NCI-H1417 treated with DMSO at 0.1 percent for 48 hours (cell line): ENCODE results near the gene MEIS2.

ENCODE experiments used
- DNase-seq: peaks from one replicate; lab custom pipeline; 2025; lab: John Stamatoyannopoulos, UW

MEIS2 gene

DNA sequence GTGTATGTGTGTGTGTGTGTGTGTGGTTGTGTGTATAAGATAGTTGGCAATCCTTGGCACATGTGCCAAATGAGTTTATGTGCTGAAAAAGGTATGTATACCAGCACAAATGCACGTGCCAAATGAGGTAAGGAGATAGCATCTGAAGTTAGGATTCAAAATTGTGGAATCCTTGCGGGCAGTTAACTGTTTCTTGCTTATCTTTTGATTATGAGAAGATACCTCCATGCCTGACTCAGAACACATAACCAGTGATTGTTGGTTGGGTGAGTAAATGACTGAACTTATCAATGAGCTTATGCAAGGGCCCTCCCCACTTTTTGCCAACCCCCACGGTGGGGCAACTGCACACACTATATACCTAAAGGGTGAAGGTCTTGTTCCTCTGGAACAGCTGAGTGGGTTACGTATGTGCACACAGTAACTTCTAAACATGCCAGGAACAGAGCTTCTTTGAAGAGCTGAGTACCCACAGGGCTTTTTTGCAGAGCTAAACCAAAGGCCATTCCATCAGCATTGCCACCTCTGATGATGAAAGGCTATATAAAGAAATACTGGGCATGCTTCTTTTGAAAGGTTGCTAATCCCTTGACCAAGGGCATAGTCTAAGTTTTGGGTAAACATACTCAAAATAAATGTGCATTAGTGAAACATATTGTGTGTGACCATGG is 60.1 kb downstream of the MEIS2 start:
- DNase-seq, result no peak

DNA sequence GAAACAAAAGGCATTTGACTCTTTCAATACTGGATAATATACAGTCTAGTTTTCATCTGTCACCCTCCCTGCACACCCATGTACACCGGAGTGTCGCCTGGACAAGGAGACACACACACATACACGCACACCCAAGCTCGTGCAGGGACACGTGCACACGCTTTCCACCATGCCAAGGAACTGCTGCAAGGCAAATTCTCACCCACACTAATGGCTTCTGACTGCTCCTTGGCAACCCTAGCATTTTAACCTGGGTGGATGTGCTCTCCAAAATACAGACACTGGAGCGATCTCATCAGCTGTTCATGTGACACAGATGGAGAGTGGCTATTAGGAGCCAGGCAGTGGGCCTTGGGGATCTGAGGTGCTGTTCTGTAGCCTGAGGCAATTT is 61.6 kb downstream of the MEIS2 start:
- no peak for DNase-seq

DNA sequence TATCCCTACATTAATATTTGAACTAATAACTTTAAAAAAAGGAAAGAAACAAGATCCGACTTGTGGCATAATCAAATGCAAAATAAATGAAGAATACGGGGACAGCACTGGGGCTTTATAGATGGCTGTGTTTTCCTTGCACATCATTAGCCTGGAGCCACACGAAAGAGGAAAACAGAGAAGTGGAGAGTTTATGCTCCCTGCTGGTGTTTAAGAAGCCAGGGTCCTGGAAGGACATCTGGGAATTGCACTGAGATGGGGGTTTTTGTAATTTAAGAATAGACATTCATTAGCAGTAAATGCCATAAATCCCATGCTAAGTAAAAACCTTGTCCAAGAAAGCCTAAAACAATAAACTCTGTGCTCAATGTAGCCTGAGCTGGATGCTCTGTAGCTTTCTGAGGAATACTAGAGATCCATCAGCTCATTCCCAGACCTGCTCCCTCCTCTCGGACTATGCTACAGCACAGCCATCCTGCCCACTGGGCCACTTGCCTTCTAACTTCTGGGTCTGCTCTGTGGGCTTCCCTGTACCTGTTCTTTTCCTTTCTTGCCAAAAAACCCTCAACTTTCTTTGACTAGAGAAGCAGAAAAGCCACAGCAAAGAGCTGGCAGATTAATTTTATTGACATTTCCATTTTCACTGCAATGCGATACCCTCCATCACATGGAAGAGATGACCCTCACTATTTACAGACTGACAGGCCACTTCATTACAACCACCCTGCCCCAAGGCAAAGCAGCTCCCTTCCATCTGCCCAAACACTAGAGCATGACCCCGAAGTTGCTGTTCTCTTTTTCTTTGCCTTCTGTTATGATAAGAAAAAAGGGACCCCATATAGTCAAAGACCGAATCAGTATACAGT is 62.3 kb downstream of the MEIS2 start:
- DNase-seq, result no peak

DNA sequence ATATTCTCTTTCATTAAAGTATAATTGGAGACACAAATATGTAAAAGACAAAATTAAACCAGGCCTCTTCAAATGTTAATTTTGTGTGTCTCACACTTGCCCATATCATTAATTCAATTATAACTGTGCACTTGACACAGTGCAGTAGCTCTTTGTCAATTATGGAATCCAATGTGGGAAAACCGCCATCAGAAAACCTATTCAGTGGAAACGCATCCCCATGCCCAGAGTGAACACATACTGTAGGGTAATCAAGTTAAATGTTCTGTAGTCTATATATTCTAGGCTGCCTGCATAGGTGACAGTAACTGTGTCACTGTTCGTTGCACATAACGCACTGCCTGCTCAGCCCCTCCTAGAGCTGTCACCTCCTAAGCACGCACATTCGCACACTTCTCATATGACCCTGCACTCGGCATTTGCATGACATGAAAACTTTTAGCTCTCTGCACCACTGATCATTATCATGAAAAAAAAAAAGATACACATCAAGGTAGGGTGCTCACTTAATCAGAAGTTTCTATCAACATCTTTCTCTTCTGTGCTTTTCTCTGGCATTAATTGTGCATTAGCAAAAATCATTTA is 63.2 kb downstream of the MEIS2 start:
- DNase-seq, result no peak

DNA sequence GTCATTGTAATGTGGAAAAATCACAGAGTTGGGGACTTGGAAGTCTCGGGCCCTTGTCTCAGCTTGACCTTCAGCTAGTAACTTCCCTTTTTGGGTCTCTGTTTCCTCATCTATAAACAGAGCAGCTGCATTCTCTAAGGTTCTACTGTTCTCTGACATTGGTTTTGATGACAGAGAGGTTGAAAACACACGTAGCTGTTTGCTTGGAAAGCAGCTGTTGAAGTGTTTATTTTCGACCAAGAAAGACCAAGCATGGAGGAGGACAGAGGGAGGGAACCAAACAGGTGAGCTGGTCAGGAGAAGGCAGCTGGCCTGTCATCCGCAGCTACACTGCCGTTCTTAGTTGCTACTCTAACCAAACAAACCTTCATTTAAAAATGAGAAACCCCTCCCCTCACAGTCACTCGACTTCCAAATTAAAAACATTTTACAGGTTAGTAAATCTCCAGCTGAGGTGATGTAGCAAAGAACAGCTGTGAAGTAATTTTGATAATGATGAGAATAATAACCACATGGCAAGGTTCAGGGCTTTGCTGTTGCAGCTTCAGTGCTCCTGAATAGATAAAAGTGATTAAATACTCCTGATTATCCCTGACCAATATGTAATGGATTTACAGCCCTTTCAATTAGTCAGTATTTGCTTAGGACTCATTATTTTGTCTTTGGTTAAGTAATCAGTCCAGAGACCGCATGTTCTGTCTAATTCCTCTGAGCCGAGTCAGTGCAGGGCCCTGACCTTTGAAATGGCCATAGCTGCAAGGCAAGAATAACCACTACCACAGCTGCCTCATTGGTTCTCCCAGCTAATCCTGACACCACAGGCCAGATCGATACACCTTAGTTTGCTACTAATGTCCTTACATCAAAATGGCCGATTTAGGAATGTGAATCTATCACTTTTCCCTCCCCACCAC is 65.3 kb downstream of the MEIS2 start:
- peak; percentile 94 for DNase-seq

DNA sequence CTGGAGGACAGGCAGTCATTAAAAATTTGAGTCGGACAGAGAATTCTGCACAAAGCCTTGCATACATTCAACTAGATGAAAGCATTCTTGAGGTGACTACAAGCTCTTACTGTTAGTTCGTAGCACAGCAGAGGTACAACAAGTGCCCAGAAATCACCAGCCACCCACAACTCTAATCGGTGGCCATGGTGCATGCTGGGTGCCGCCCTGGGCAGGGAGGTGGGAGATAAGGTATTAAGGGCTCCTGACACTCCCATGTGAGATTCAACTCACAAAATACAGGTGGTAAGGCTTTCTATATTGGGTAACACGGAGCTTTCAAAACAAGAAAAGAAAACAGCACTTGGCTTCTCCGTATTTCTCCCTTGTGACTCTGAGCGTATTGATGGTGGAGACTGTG is 66.0 kb downstream of the MEIS2 start:
- DNase-seq, result no peak

DNA sequence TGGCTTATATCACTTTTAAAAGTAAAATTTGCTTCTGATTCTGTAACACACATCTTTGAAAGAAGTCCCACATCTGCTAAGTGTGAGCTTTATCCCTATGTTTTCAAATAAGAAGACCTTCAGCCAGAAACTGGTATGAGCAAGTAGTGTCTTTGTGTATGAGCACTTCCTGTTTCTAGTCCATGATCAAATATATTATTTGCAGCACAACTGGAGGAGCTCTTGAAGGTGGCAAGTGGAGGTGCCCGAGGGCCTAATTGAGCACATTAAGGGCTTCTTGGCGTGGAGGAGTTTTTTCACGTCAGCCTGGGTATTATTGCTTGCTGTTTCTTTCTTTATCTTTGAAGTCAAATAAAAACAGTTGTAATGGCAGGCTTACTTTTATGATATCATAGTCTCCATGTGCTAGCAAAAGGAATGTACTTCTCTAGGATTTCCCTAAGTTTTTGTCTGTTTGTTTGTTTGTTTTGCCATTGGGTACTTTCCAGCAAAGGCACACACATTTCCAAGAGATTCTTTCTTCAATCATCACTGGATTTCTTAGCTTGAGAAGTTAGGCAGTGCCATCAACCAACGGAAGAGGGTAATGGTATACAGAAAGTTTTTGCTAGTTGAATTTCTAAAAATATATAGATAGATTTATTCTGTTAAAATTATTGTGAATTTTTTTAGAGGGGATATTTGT is 68.1 kb downstream of the MEIS2 start:
- DNase-seq, result no peak

DNA sequence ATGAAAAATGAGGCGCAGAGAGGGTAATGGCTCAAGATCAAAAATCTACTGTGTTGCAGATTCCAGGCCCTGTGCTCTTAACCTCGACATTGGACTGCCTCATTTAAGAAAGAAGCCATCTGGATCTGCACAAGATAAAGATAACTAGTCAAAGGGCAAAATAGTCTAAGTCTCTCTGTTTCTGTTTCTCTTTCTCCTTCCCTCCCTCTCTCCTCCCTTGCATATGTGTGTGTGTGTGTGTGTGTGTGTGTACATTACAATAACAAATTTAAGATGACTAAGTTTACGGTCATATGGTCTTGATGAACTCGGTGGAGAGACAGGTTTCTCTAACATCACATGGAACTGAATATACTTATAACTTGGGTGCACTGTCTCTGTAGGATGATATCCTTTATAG is 69.2 kb downstream of the MEIS2 start:
- DNase-seq, result no peak

DNA sequence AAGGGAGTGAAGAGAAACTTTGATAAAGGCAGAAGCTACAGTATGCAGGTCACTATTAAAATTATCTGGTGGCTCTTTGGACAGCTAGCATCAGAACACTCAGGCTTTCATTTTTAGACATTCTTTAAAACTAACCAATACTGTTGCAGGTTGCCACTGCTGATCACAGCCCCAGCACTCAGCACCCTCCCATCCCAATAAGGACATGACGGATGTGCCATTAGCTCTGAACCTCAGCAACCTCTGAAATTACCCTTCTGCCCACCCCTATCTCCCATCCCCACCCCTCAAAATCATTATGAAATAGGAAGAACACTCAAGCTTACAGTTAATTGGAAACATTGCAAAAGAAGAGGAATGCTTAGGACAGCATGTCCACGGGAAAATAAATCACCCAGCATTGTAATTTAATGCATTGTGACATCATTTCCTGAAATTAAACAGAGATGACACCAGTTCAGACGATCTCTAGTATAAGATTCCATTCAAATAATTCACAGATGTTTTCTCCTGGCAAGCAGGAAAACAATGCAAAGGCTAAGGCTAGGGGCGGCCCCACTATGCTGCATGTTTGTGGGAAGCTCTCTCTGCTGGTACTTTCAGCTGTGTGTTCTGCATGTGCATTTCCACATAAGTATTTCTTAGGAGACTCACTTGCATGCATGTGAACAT is 71.6 kb downstream of the MEIS2 start:
- DNase-seq, result no peak

DNA sequence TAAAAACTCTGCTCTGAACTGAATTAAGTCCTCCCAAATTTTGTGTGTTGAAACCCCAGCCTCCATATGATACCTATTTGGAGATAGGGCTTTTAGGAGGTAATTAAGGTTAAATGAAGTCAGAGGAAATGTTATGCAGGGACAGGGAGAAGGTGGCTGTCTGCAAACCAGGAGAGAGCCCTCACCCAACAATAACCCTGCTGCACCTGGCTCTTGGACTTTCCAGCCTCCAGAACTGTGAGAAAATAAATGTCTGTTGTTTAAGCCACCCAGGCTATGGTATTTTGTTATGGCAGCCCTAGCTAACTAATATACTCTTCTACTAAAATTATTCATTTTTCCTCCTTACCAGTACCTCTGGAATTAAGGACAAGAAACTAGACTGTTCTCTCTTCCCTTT is 79.5 kb downstream of the MEIS2 start:
- DNase-seq, result no peak

DNA sequence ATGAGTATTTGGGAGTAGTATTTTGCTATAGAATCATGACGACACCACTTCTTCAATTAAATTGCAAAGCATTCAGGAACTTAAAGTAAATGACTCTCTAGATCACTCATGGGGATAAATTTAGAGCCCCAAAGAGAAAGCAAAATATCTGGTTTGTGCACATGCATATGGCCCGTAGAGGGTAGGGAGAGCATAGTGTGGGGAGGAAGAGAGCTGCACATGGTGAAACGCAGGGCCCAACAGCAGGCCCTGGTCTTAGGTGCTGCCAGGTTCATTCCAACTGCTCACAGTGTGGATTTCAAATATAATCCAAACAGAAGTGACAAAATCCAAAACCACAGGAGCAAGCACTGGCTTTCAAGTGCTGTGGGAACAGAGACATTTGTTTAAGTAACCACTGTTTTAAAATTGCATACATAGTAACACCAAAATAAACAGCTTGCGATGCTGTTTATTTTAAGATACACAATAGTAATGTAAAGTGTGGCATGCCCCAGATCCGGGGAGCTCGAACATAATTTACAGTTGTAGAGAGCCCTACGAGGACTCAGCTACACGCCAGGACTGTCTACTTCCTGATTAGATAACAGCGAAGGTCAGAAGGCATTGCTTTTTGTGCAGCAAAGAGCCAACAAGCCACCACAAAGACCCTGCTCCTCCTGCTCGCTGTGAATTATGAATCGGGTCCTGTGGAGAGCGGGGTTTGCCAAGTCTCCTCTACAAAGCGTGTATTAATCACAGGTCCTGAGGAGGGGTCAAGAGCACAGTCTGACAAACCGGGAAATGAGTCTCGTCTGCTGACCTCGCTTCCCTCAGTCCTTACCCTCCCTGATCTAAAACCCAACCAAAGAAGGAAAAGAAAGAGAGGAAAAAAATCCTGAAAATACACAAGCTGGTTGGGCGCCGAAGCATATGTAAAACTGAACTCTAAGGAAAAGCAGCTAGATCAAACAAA is 80.6 kb downstream of the MEIS2 start:
- DNase-seq, result no peak

DNA sequence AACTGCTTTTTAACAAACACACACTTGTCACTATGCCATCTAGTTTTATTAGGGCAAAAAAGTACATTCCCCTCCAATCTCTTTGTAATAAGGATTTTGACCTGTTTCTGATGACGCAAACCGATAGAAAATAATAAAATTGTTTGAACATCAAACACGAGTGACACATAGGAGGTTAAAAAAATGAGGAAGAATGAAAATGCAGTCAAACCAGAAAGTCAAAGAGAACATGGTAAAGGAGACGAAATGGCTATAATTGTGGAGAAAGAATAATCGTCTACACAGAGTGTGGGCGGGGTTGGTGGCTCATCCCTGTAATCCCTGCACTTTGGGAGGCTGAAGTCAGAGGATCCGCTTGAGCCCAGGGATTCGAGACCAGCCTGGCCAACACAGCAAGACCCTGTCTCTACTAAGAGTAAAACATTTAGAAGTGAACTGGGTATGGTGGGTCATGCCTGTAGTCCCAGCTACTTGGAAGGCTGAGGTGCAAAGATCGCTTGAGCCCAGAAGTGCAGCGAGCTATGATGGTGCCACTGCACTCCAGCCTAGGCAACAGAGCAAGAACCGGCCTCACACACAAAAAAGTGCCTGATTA is 83.2 kb downstream of the MEIS2 start:
- no peak for DNase-seq

DNA sequence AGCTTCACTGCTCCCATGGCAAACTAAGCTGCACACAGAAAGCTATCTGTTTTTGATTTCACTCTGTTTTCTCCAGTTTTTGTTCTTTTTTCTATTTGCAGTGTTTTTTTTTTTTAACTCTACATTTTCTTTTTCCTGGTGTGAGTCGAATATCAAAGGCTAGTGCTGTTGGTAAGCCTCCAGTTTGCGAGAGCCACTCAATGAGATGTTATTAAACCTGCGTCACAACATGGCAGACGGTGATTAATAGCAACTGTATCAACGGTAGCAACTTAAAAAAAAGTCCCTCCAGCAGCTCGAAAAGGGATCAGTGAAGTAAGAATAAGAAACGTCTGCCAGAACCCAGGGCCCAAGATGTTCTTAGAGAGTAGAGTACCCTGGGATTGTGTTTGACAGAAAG is 84.1 kb downstream of the MEIS2 start:
- no peak for DNase-seq

DNA sequence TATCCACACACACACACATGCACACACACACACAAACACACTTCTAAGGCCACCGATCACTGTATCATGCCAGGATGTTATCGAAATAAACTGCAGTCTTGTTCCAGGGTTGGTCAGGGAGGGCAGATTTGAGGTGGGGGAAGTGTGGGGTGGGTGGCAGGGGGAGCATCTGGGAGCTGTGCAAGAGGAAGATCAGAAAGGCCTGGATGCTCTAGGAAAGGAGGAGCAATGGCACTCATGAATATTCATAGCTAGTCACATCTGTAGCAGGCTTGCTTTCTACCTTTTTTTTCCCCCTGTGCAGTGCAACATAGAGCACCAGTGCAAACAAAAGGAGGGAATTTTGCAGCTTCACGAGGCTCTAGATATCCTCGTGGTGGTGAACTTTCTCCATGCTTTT is 84.9 kb downstream of the MEIS2 start:
- no peak for DNase-seq

DNA sequence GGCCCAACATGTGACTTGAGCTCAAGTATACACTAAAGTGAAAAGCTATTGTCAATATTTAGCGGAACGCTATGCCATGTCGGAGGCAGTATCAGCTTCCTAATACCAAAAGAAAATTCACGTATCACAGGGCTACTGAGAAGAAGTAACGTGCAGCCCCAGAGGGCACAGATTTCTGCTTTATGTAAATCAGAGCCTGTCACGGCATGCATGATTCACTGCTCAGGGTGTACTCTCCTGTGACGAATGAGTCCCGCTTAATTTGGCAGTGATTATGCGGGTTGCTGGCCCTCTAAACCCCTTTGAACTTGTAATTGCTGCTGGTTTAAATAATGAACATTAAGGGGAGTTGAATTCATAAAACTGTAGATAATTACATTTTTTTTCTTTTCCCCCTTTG is 85.3 kb downstream of the MEIS2 start:
- no peak for DNase-seq

DNA sequence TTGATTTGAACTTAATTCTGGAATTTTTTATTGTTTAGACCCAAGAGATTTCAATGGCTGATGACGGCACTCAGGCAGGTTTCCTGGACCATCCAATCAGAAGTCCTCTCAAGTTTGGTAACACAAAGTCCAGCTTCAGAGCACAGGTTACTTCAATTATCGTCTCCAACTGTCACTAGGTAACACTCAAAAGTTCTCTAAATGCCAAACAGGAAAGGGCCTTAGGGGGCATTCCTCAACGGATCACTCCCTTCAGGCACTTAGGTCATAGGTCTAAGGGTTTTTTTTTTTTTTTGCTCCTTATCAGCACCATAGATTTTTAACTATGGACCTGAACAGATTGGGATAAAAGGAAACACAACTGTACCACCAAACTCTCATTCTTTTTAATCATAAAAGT is 85.8 kb downstream of the MEIS2 start:
- DNase-seq, result no peak

DNA sequence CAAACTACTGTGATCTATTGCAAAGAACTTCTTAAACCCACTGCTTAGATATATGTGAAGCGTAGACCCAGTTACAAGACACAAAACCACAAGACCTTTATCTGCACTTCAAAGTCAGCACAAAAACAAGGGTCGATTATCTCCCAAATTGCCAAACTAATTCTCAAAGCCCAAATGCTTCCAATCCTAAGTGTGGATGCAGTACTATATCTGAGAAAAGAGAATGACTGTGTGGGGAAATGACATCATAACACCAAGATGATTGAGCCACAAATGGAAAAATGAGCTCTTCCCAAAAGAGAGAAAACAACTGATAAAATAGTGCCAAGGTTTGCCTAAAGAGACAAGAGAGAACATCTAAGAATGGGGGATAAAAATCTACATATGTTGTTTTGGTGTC is 86.2 kb downstream of the MEIS2 start:
- DNase-seq, result no peak

DNA sequence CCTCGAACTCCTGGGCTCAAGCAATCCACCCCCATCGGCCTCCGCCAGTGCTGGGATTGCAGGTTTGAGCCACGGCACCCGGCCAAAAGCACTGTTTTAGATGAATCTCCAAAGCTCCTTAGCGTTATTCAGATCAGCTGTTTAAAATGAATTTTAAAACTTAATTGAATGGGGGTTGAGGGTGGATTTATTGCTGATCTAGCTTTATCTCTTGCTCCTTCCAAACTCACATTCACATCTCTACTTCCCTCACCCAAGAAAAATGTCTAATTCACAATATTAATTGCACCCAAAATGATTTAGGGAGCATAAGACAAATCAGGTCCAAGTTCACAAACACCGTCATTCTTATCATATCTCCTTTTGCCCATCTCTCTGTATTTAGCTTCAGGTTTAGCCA is 89.8 kb downstream of the MEIS2 start:
- DNase-seq, result no peak

DNA sequence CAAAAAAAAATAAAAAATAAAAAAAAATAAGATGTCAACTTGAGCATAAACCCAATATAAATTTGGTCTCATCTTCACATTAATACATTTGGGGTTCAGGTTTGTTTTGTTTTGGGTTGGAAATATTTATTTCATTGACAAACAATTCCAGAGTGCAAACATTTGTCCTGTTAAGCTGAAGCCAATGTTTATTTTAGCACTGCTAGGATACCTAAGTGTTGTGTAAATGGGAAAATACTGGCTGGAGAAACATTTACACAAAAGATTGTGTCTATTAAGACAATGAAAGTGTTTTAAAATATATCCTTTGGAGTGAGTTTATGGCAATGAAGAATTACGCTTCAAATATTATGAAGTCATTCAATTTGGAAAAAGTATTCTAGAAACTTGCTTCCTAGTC is 91.1 kb downstream of the MEIS2 start:
- DNase-seq, result no peak

DNA sequence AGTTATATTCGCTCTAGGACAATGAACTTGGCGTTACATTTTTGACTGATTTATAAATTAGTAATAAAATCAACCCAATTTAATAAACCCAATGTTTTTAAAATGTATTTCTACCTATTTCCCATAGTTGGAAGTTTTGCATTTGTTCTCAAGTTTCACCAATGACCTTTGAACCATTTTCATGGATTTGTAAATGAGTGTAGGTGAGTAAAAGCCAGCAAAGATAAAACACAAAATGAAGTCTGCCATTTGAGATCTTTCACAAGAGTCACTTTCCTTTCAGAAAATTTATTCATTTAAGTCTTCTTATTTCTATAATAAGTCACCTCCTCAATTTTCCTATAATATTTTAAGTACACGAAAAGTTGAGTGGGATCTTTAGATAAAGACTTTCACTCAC is 92.1 kb downstream of the MEIS2 start:
- no peak for DNase-seq
